Nephron progenitor cell (in vitro differentiated cells): Measurements from ENCODE around the gene PTPN1.

Source experiments
- DNase-seq: peaks from one replicate; pipeline ENCODE4 v3.0.0; 2021
- H3K27ac Mint-ChIP-seq: 2 replicates; pipeline ENCODE4 v1.8.0; 2021; ENCODE audit warnings: mild to moderate bottlenecking, moderate library complexity, mixed read lengths
- H3K27me3 Mint-ChIP-seq: 2 replicates; pipeline ENCODE4 v1.8.0; 2021; ENCODE audit warnings: mild to moderate bottlenecking, low read depth, mixed read lengths; ENCODE audit not compliant: poor library complexity
- H3K36me3 Mint-ChIP-seq: 2 replicates; pipeline ENCODE4 v1.8.0; 2021; ENCODE audit warnings: low read depth, mixed read lengths
- H3K4me1 Mint-ChIP-seq: 2 replicates; pipeline ENCODE4 v1.8.0; 2021; ENCODE audit warnings: mixed read lengths
- H3K4me3 Mint-ChIP-seq: 2 replicates; pipeline ENCODE4 v1.8.0; 2021; ENCODE audit warnings: mild to moderate bottlenecking, moderate library complexity, mixed read lengths
- H3K9me3 Mint-ChIP-seq: 2 replicates; pipeline ENCODE4 v1.8.0; 2021; ENCODE audit warnings: mild to moderate bottlenecking, moderate library complexity, mixed read lengths
- TF ChIP-seq, protein P1 (sequence below): fragments of 200-600 bp; sonication (generic); IDR thresholded peaks from 2 replicates; pipeline ENCODE4 v1.5.0; 2021; ENCODE audit warnings: antibody characterized with exemption

PTPN1 gene

DNA sequence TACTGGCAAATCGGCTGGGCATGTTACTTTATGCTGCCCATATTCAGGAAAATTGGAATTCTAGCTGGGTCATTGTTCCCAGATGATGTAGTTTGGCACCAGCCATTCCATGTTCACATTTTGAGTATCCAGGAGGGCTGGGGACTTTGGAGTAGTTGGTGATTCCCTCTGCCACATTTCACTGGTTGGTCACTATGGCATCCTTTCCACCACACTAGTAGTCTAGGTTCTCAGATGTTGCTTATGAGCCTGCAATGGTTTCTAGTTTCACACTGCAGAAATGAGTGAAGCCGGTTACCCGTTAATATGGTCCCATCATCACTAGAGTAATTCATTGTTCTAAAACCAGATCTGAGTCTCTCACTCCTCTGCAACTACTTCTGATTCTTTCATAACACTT, 4.6 kb downstream of the PTPN1 start:
- no peaks in the 10 kb centered on the region for H3K36me3 Mint-ChIP-seq
- H3K4me1 Mint-ChIP-seq: peaks cover 70% of the 10 kb centered on the region
- no peaks in the 10 kb centered on the region for H3K9me3 Mint-ChIP-seq
- TF ChIP-seq, protein P1, sequence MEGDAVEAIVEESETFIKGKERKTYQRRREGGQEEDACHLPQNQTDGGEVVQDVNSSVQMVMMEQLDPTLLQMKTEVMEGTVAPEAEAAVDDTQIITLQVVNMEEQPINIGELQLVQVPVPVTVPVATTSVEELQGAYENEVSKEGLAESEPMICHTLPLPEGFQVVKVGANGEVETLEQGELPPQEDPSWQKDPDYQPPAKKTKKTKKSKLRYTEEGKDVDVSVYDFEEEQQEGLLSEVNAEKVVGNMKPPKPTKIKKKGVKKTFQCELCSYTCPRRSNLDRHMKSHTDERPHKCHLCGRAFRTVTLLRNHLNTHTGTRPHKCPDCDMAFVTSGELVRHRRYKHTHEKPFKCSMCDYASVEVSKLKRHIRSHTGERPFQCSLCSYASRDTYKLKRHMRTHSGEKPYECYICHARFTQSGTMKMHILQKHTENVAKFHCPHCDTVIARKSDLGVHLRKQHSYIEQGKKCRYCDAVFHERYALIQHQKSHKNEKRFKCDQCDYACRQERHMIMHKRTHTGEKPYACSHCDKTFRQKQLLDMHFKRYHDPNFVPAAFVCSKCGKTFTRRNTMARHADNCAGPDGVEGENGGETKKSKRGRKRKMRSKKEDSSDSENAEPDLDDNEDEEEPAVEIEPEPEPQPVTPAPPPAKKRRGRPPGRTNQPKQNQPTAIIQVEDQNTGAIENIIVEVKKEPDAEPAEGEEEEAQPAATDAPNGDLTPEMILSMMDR: no peak
- H3K27ac Mint-ChIP-seq: peak overlapping the region; percentile 33
- DNase-seq: no peak
- H3K4me3 Mint-ChIP-seq: no peak overlapping the region
- H3K27me3 Mint-ChIP-seq: no peaks in the 10 kb centered on the region

DNA sequence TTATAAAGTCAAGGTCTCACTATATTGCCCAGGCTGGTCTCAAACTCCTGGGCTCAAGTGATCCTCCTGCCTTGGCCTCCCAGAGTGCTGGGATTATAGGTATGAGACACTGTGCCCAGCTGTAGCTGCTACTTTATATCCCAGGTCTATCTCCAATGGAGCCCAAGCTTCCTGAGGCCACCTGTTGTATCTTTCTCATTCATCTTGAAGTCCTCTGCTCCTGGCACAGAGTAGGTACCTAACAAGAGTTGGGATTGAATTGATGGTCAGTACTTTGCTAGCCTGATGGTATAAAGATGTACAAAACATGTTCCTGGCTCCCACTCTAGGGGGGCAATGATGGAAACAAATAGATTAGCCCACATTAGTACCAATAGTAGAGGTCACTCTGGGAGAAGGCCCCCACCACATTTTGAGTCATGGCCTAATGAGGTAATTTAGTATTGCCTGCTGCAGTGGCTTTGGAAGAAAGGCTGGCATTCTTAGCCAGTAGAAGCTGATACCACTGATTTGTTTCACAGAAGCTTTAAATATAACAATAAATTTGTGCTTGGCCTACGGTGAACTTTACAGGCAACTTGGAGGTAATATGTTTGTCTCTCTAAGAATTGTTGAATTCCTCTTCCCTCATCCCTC, 5.4 kb downstream of the PTPN1 start:
- TF ChIP-seq, protein P1: no peak
- no peaks in the 10 kb centered on the region for H3K27me3 Mint-ChIP-seq
- H3K27ac Mint-ChIP-seq: no peak overlapping the region
- no peaks in the 10 kb centered on the region for H3K36me3 Mint-ChIP-seq
- H3K9me3 Mint-ChIP-seq: no peaks in the 10 kb centered on the region
- H3K4me1 Mint-ChIP-seq: peaks cover 71% of the 10 kb centered on the region
- no peak overlapping the region for H3K4me3 Mint-ChIP-seq
- DNase-seq: no peak

DNA sequence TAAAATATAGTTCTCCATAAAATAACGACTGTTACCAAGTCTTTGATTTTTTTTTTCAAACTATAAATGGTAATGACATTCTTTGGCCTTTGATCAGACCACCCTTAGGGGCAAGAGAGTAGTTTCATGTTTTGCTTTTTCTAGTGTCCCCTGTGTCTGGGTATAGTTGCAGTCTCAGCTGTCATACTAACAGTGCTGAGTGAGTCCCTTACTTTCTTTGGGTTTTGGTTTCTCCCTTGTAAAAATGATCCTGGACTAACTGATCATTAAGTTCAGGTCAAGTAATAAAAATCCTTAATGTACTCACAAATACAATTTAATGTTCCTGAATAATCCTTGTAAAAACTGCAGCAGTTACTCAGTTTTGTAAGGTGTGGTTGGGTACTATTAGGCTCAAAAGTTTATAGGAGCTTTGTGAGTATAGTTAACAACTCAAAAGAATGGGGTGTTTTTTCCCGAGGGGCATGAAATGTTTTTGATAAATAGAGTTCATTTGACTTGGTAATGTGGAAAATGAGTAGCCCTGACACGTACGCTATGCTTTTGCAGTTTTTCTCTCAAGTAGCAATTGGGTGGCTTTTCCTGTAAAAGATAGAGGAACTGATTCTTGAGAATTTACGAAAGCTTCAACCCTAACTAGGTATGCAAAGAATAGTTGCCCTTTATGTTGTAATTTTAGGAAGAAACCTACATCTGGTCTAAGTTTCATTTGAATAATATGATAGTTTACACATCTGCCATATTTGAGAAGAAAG, 6.2 kb downstream of the PTPN1 start:
- Mint-ChIP-seq H3K36me3 (no peaks in the 10 kb centered on the region), H3K4me1 (peaks cover 69% of the 10 kb centered on the region), H3K27ac (peak overlapping the region; percentile 60), H3K27me3 (no peaks in the 10 kb centered on the region), H3K9me3 (no peaks in the 10 kb centered on the region), H3K4me3 (no peak overlapping the region)
- TF ChIP-seq, protein P1: no peak
- no peak for DNase-seq

DNA sequence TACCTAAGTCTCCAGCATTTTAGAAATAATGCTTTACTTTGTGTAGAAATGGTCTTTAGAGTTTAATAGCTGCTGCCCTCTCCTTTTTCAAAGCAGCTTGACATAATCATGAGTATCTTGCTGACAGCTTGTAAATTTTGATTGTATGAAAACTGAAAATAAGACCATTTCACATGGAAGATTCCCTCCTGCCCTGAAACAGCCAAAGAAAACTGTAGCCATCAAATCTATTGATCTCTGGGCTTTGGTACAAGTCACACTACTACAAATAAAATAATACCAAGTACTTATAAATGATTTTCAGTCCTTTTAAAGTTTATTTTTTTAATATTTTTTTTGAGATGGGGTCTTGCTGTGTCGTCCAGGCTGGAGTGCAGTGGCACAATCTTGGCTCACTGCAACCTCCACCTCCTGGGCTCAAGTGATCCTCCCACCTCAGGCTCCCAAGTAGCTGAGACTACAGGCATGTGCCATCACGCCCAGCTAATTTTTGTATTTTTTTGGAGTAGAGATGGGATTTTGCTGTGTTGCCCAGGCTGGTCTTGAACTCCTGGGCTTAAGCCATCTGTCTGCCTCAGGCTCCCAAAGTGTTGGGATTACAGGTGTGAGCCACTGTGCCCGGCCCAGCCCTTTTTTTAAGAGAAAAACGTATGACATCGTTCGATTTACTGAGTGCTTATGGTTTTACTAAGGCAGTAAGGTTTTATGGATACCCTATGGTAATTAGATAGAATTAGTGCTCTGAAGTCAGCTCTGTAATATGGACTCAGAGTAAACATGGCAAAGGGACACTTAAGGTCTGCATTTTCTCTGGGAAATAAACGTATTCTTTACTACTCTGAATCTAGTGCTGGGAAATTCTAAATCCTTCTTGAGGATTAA, 7.0 kb downstream of the PTPN1 start:
- Mint-ChIP-seq H3K4me1 (peaks cover 61% of the 10 kb centered on the region), H3K27ac (no peak overlapping the region)
- no peak for DNase-seq

DNA sequence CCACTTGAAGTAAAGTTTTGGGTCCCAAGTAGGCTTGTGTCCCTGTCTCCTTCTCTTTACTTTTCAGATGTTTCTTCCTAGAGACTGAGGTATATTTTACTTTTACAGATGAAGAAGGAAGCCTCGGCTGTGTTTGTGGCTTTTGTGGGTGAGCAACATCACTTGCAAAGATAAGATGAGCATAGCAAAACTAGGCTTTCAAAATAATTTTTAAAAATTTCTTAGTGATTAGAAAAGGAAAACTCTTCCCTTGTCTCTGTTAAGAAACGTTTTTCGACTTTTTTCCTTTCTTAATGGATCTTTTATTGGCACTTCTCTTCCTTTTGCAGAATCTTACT, 7.6 kb downstream of the PTPN1 start:
- Mint-ChIP-seq H3K4me3 (no peak overlapping the region), H3K27ac (peak overlapping the region; percentile 2), H3K36me3 (peaks cover 1% of the 10 kb centered on the region), H3K4me1 (peaks cover 56% of the 10 kb centered on the region), H3K27me3 (no peaks in the 10 kb centered on the region), H3K9me3 (no peaks in the 10 kb centered on the region)
- no peak for DNase-seq
- TF ChIP-seq, protein P1: no peak

More for the DNA sequence above, 7.0 kb downstream of the PTPN1 start:
- Mint-ChIP-seq H3K9me3 (no peaks in the 10 kb centered on the region), H3K27me3 (no peaks in the 10 kb centered on the region), H3K4me3 (no peak overlapping the region), H3K36me3 (no peaks in the 10 kb centered on the region)
- TF ChIP-seq, protein P1: no peak
